GM12891 (cell line): Measurements from ENCODE around the gene CPED1.

Experiments
- POLR2A ChIP-seq: IDR thresholded peaks from 2 replicates; pipeline ENCODE4 v1.6.1; 2011; ENCODE audit warnings: low read depth, low read length, control low read depth
- POLR2AphosphoS5 ChIP-seq: IDR thresholded peaks from 2 replicates; pipeline ENCODE4 v1.6.1; 2011; ENCODE audit warnings: low read depth, low read length, control low read depth
- POU2F2 ChIP-seq: IDR thresholded peaks from 2 replicates; pipeline ENCODE4 v1.6.1; 2011; ENCODE audit warnings: low read depth, mild to moderate bottlenecking, control low read depth, low read length, moderate library complexity
- SPI1 ChIP-seq: IDR thresholded peaks from 2 replicates; pipeline ENCODE4 v1.6.1; 2011; ENCODE audit warnings: low read depth, low read length, control low read depth
- TAF1 ChIP-seq: IDR thresholded peaks from 2 replicates; pipeline ENCODE4 v1.6.1; 2011; ENCODE audit warnings: low read depth, low read length, control low read depth

DNA sequence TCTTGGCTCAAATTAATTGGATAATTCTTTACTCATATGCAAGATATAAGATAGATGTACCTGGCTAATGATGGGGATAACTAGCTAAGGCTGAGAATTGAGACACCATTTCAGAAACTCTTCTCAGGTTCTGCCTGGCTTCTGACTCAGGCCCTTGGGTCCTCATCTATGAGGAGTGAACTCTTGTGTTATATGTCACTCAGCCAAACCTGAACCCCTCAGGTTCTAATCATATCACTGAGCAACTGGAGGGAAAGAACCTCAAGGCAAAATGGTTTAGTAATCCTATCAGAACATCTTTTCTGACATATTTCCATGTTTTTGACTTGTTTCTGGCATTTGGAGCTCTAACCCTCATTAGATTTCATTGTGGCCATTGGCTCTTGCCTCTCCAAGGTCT is 100.4 kb downstream of the CPED1 start:
- no peak for TF ChIP-seq POLR2AphosphoS5
- no peak for TF ChIP-seq POLR2A
- no peak for TF ChIP-seq TAF1
- TF ChIP-seq POU2F2: no peak
- TF ChIP-seq SPI1: no peak
